DOHH2 (cell line): ENCODE results near the gene GANAB.

Experiments used
- EZH2phosphoT487 ChIP-seq: fragments of 200-600 bp; sonication (generic); IDR thresholded peaks from 2 replicates; pipeline ENCODE4 v1.6.1; 2017; ENCODE audit warnings: borderline replicate concordance, mild to moderate bottlenecking, antibody characterized with exemption, low read length, moderate library complexity, mixed read lengths
- TF ChIP-seq, protein P1 (sequence below): fragments of 200-600 bp; sonication (generic); IDR thresholded peaks from one replicate; pipeline ENCODE4 v1.5.1; 2014; ENCODE audit warnings: antibody characterized with exemption, mild to moderate bottlenecking, low read depth, low read length; ENCODE audit not compliant: poor library complexity, severe bottlenecking

DNA sequence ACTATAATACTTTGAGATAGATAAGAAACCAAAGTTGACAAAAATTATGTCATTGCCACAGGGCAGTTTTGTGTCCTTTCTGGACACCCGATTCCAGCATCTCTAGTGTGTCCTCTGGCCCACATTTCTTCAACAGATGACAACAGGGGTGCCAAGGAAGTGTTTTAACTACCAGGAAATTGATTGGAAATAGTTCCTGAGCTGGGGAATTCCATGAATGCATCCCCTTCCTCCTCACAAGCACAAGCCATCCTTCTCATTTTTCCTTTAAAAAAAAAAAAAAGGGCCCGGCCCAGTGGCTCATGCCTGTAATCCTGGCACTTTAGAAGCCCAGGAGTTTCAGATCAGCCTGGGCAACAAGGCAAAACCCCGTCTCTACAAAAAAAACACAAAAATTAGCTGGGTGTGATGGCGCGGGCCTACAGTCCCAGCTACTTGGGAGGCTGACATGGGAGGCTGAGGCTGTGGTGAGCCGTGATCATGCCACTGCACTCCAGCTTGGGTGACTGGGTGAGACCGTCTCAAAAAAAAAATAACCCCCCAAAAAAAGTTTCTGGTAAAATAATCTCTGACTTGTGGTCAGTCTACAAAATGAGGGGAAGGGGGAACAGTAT, 23.8 kb downstream of the GANAB start:
- TF ChIP-seq, protein P1, sequence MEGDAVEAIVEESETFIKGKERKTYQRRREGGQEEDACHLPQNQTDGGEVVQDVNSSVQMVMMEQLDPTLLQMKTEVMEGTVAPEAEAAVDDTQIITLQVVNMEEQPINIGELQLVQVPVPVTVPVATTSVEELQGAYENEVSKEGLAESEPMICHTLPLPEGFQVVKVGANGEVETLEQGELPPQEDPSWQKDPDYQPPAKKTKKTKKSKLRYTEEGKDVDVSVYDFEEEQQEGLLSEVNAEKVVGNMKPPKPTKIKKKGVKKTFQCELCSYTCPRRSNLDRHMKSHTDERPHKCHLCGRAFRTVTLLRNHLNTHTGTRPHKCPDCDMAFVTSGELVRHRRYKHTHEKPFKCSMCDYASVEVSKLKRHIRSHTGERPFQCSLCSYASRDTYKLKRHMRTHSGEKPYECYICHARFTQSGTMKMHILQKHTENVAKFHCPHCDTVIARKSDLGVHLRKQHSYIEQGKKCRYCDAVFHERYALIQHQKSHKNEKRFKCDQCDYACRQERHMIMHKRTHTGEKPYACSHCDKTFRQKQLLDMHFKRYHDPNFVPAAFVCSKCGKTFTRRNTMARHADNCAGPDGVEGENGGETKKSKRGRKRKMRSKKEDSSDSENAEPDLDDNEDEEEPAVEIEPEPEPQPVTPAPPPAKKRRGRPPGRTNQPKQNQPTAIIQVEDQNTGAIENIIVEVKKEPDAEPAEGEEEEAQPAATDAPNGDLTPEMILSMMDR = no peak
- TF ChIP-seq EZH2phosphoT487 = no peak
